ENCODE results near the gene SEC14L5.

The SEC14L5 gene

GRCh38 chr16:4984174-4984990 is 26.3 kb downstream of the SEC14L5 start:
- Histone ChIP-seq H3K4me1 (ENCODE audit: control insufficient read depth in 1 of 2, insufficient read depth in 1 of 2, low read depth in 1 of 2, low read length in 1 of 2) (no peaks in the 10 kb centered on the region), H3K9me3 (no peaks in the 10 kb centered on the region), H3K27me3 (peaks cover 85% of the 10 kb centered on the region), H3K4me3 (ENCODE audit: low read depth in 1 of 2, low read length in 1 of 2) (no peak overlapping the region), H3K36me3 (no peaks in the 10 kb centered on the region), H3K27ac (no peak overlapping the region)
- TF ChIP-seq CTCF (IDR thresholded peaks at IDR 0.05), result no peak

GRCh38 chr16:4987250-4987579 is 29.1 kb downstream of the SEC14L5 start:
- no peak overlapping the region for H3K4me3 ChIP-seq (ENCODE audit: low read depth in 1 of 2, low read length in 1 of 2)
- TF ChIP-seq CTCF (IDR thresholded peaks at IDR 0.05), result no peak
- H3K27me3 ChIP-seq, result peaks cover 74% of the 10 kb centered on the region
- H3K4me1 ChIP-seq (ENCODE audit: control insufficient read depth in 1 of 2, insufficient read depth in 1 of 2, low read depth in 1 of 2, low read length in 1 of 2), result no peaks in the 10 kb centered on the region
- no peak overlapping the region for H3K27ac ChIP-seq
- no peaks in the 10 kb centered on the region for H3K9me3 ChIP-seq
- no peaks in the 10 kb centered on the region for H3K36me3 ChIP-seq

GRCh38 chr16:4987580-4988374 is 29.6 kb downstream of the SEC14L5 start:
- H3K4me3 ChIP-seq (ENCODE audit: low read depth in 1 of 2, low read length in 1 of 2), result no peak overlapping the region
- peaks cover 69% of the 10 kb centered on the region for H3K27me3 ChIP-seq
- TF ChIP-seq CTCF (IDR thresholded peaks at IDR 0.05), result no peak
- no peaks in the 10 kb centered on the region for H3K4me1 ChIP-seq (ENCODE audit: control insufficient read depth in 1 of 2, insufficient read depth in 1 of 2, low read depth in 1 of 2, low read length in 1 of 2)
- no peaks in the 10 kb centered on the region for H3K9me3 ChIP-seq
- H3K27ac ChIP-seq, result no peak overlapping the region
- H3K36me3 ChIP-seq, result no peaks in the 10 kb centered on the region

GRCh38 chr16:4988647-4989046 is 30.5 kb downstream of the SEC14L5 start:
- Histone ChIP-seq H3K4me3 (ENCODE audit: low read depth in 1 of 2, low read length in 1 of 2) (no peak overlapping the region), H3K36me3 (no peaks in the 10 kb centered on the region), H3K4me1 (ENCODE audit: control insufficient read depth in 1 of 2, insufficient read depth in 1 of 2, low read depth in 1 of 2, low read length in 1 of 2) (no peaks in the 10 kb centered on the region), H3K27me3 (peaks cover 69% of the 10 kb centered on the region), H3K9me3 (no peaks in the 10 kb centered on the region), H3K27ac (no peak overlapping the region)
- TF ChIP-seq CTCF (IDR thresholded peaks at IDR 0.05), result no peak

- Histone ChIP-seq H3K9me3 (no peaks in the 10 kb centered on the region), H3K4me1 (ENCODE audit: control insufficient read depth in 1 of 2, insufficient read depth in 1 of 2, low read depth in 1 of 2, low read length in 1 of 2) (no peaks in the 10 kb centered on the region), H3K27ac (no peak overlapping the region), H3K4me3 (ENCODE audit: low read depth in 1 of 2, low read length in 1 of 2) (no peak overlapping the region), H3K27me3 (peaks cover 61% of the 10 kb centered on the region), H3K36me3 (no peaks in the 10 kb centered on the region)
- no peak for TF ChIP-seq CTCF (IDR thresholded peaks at IDR 0.05)
Observed at GRCh38 chr16:4989391-4990006, 31.4 kb downstream of the SEC14L5 start.

Measured in neutrophil (primary cell).